ENCODE data around the gene MIPEP. TPM values are rescaled to one million over a fixed set of nuclear protein-coding genes. Genes with fewer than 3 reads are reported as not detected.
"Not testable (repeated sequence)": the region's sequence is repeated elsewhere in the genome, so short reads cannot be mapped to it uniquely, and the experiment has no call there.

Gene MIPEP
- total RNA-seq, 1 donor from 2014 or later = 15.7 TPM

DNA sequence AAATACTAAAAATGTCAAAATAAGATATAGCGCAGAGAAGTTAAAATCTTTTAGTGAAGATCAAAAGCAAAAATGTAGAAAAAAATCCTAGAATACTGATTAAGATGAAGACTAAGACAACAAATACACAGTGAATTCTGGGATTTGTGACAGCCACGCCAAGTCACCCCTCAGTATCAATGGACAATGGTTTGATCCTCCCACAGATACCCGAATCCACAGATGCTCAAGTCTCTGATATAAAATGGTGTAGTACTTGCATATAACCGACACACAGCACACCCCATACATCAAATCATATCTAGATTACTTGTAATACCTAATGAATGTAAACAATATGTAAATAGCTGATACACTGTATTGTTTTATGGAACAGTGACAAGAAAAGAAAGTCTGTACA lies 5.9 kb downstream of the MIPEP start:
- TF ChIP-seq, protein P1, sequence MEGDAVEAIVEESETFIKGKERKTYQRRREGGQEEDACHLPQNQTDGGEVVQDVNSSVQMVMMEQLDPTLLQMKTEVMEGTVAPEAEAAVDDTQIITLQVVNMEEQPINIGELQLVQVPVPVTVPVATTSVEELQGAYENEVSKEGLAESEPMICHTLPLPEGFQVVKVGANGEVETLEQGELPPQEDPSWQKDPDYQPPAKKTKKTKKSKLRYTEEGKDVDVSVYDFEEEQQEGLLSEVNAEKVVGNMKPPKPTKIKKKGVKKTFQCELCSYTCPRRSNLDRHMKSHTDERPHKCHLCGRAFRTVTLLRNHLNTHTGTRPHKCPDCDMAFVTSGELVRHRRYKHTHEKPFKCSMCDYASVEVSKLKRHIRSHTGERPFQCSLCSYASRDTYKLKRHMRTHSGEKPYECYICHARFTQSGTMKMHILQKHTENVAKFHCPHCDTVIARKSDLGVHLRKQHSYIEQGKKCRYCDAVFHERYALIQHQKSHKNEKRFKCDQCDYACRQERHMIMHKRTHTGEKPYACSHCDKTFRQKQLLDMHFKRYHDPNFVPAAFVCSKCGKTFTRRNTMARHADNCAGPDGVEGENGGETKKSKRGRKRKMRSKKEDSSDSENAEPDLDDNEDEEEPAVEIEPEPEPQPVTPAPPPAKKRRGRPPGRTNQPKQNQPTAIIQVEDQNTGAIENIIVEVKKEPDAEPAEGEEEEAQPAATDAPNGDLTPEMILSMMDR (conservative IDR thresholded peaks at IDR 0.05; ENCODE audit: low read depth, low read length) = no peak
- no peak overlapping the region for H3K4me3 ChIP-seq (ENCODE audit: low read depth, low read length)
- DNase-seq (ENCODE audit: low read depth) = no peak

DNA sequence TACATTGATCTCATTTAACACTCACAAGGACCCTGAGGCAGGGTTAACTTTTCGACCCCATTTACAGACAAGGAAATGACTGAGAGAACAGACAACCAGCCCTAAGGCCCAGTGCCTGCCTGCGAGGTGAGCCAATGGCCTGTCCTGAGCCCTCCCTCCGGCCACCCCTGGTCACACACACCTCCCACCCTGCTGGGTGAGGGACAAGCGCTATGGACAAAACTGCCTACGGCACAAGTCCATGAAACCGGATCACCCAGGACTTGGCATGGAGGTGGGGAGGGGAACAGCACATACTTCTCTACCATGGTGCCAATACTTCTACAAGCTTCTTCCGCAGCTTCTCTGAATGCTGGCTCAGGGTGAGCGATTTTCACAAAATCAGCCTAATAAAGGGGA lies 7.8 kb downstream of the MIPEP start:
- H3K4me3 ChIP-seq (ENCODE audit: low read depth, low read length); DNase-seq (ENCODE audit: low read depth): not testable (repeated sequence)

DNA sequence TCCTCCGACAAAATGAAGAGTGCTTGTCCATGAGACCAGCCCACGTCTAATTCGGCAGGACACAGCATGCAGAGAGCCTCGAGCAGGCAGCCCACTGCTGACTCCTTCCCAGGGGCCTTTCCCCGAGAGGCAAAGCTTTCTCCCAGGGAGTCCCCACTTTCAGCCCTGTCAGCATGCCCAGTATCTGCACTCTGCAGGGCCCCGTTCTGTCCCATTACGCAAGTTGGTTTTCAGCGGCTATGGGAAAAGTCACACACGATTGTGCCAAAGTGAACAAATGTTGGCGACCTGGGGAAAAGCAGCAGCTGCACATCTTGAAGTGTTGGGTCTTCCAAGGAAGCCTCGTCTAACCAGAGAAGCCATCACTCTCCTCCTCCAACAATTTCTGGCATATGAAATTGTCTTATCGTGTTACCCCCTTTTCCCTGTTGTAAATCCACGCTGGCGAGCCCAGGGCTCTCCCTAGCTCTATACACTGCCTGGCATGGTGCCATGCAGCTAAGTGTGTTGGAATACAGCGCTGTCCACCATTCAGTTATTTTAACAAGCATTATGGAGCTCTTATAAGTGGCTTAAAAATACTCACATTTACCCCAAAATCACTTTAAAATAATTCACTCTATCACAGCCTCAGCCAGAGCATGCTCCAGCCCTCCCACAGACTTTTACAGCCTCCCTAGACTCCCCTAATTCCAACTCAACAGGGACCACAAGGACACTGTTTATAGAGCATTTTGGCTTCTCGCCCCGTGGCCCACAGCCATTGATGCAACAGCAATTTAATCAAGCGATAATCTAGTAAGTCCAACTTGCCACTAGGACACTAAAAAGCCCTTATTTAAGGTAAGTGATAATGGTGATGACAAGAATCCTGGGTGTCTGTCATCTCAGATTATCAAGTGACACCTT lies 8.5 kb downstream of the MIPEP start:
- not testable (repeated sequence) for H3K4me3 ChIP-seq (ENCODE audit: low read depth, low read length); DNase-seq (ENCODE audit: low read depth)

DNA sequence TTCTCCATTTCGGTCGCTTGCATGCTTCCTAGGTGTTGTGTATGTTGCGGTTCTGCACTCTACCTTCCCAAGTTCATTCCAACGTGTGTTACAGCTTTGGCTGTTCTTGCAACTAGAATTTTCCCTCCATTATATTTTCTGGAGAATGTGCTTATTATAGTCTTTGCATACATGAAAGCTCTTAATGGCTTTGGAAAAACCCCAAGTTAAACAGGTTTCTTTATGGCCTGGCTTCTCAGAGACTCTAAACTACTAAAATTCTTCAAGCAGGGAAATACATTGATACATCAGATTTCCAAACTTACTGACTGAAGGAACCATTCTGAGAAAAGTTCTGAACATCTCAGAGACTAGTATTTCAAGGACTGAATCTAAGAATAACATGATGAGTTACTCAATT lies 11.9 kb downstream of the MIPEP start:
- no peak for DNase-seq (ENCODE audit: low read depth)
- H3K4me3 ChIP-seq (ENCODE audit: low read depth, low read length) = no peak overlapping the region
- TF ChIP-seq, protein P1 (conservative IDR thresholded peaks at IDR 0.05; ENCODE audit: low read depth, low read length) = no peak

DNA sequence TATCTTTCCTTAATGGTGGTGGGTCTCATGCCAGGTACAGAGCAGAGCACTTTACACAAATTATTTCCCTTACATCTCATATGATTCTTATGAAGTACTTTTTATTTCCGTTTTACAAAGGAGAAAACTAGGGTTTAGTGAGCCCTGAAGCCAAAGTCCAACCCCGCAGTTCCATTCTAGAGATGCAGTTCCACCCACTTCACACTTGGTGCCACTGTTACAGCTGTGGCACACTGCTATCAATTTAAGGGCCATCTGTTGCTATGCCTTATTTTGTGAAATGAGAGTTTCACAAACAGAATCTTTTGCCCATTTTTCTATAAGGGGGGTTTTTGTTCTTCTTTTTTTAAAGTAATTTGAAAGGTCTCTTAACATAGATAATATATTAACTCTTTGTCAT lies 12.9 kb downstream of the MIPEP start:
- TF ChIP-seq, protein P1 (conservative IDR thresholded peaks at IDR 0.05; ENCODE audit: low read depth, low read length) = peak; percentile 66
- no peak overlapping the region for H3K4me3 ChIP-seq (ENCODE audit: low read depth, low read length)
- no peak for DNase-seq (ENCODE audit: low read depth)

DNA sequence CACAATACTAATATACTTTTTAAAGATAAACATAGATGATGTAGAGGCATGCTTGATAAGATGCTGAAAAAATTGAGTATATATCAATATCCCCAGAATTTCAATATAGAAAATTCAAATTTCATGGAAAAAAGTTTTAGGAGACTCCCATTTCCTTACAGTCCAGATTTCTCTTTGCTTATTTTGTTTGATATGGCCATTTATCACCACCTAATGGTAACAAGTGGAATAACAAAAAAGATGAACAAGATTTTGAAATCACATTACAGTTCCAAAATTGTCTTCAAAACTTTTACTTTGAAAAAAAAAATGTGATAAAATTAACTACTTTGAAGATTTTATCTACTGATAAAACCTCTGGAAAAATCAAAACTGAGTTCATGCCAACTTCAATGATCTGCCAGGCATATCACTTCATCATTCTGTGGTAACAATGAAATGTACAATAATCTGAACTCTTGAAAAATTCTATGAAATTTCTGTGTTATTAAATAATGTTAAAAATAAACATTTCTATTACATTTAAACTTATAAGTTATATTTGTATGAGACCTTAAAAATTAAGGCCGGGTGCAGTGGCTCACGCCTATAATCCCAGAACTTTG lies 17.5 kb downstream of the MIPEP start:
- TF ChIP-seq, protein P1 (conservative IDR thresholded peaks at IDR 0.05; ENCODE audit: low read depth, low read length) = peak; percentile 53
- H3K4me3 ChIP-seq (ENCODE audit: low read depth, low read length) = no peak overlapping the region
- DNase-seq (ENCODE audit: low read depth) = no peak

DNA sequence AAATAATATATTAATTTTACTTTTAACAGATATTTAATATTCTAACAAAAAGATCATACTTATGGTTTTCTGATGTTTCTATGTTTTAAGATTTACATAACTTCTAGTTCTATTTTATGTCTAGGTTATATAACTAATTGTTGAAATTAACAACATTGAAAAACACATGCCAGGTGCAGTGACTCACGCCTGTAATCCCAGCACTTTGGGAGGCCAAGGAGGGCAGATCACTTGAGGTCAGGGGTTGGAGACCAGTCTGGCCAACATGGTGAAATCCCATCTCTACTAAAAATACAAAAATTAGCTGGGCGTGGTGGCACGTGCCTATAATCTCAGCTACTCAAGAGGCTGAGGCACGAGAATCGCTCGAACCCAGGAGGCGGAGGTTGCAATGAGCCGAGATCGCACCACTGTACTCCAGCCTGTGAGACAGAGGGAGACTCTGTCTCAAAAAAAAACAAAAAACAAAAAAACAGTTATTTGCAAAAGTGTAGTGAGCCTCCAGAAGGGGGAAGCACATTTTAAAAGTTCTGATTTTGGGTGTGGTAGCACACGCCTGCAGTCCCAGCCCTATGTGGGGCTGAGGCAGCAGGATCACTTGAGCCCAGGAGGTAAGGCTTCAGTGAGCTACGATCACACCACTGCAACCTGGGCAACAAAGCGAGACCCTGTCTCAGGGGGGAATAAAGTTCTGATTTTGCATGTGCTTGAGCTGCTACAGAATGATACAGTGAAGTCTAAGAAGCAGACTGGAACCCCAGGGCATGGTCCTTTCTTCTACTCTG lies 18.7 kb downstream of the MIPEP start:
- no peak for DNase-seq (ENCODE audit: low read depth)
- TF ChIP-seq, protein P1 (conservative IDR thresholded peaks at IDR 0.05; ENCODE audit: low read depth, low read length) = no peak
- no peak overlapping the region for H3K4me3 ChIP-seq (ENCODE audit: low read depth, low read length)
